HG03378 (cell line): ENCODE measurements around the gene PLXNA2.

Source experiments
- ATAC-seq: cut with Tn5 transposase; IDR thresholded peaks from one replicate; pipeline ENCODE4 v1.9.1; 2021; ENCODE audit warnings: mild to moderate bottlenecking, moderate library complexity; ENCODE audit not compliant: unreplicated experiment

Gene PLXNA2

DNA sequence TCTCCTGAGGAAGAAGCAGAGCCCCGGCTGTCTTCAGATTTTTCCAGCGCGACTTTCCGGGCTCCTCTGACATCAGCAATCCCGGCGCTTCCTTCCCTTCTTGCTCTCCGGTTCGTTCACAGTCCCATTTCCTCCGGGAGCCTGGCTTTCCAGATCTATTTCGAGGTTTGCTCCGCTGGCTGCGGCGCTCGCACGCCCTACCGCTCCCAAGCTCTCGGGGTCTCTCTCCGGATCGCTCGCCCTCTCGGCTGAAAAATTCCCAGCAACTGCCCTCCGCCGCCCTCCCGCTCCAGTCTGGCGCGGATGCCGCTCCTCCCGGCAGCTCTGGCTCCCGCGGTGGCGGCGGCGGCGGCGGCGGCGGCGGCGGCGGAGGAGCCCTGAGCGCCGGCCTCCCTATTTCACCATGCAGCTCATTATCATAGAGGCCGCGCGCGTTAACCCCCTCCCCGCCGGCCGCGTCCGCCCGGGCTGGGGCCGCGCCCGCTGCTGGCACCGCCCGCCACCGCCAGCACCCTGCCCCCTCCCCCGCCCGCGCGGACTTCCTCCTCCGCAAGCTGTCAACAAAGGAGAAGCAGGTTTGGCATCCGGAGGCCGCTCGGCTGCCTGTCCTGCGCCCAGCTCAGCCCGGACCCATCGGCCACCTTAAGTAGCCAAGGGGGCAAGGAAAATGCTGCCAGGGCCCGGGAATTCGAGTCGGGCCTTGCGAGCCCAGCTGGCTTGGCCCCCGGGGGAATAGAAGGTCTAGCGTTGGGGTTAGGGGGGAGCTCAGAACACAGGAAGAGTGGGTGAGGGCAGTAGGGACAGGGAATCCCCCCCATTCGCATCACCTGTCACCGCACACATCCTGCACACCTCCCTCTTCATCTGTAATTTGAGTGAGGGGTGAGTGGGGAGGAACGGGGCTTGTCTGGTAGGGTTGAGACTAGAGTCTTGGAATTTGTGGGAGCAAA, at the start of gene PLXNA2:
PLXNA2 (minus strand) TSS at position 418 of the 950 bp plus-strand sequence. CDS start 26,462 bp downstream, outside the sequence.
- ATAC-seq = no peak

DNA sequence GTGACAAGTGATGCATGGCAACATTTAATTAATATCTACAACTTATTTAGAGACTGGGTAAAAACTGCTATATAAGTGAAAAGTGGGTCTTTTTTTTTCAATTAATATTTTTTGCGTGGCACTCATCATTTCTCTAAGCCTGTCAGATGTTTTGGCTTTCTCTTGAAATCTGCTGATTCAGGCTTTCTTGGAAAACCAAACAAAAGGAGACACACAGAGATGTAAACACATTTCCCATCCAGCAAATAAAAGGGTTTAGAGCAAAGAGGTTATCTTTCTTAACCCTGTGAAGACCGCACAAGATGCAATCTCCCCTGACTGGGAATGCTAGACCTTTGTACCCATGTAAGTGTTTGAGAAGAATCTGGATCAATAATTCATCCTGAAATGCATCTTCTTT, 48.7 kb upstream of the PLXNA2 start:
- no peak for ATAC-seq

GRCh38 chr1:208291923-208292711, 47.9 kb upstream of the PLXNA2 start:
- ATAC-seq = no peak

DNA sequence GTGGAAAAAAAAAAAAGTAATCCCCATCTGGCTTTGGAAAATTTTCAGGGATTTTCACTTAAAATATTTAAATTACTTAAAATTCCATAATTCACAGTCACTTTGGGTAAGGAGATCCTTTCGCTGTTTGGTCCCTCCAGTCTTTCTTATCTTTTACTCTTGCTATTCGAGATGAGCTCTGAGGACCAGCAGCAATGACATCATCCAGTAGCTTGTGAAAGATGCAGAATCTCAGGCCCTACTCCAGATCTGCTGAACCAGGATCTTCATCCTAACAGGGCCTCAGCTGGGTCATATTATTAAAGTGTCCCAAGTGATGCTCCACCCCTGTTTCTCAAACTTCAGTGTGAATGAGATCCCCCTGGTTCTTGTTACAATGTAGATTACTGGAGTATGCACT, 46.9 kb upstream of the PLXNA2 start:
- ATAC-seq = no peak

- no peak for ATAC-seq
Measured at GRCh38 chr1:208289716-208290115, 45.5 kb upstream of the PLXNA2 start.

DNA sequence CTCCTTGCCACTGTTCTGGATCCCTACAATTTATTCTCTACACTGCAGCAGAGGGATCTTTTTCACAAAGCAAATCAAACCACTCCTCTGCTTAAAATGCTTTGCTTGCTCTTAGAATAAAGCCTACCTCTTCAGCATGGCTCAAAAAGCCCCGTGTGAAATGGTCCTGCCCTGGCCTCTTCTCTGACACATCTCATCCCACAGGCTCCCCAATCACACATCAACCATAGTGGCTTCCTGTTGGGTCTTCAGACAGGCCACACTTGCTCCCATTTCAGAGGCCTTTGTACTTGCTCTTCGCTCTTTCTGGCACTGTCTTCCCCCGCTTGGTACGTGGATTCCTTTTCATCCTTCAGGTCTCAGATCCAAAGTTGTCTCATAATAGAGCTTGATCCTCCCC, 44.3 kb upstream of the PLXNA2 start:
- no peak for ATAC-seq

GRCh38 chr1:208280681-208281450, 36.7 kb upstream of the PLXNA2 start:
- ATAC-seq = no peak

GRCh38 chr1:208279826-208280588, 35.8 kb upstream of the PLXNA2 start:
- ATAC-seq = no peak

GRCh38 chr1:208278638-208279037, 34.5 kb upstream of the PLXNA2 start:
- no peak for ATAC-seq

DNA sequence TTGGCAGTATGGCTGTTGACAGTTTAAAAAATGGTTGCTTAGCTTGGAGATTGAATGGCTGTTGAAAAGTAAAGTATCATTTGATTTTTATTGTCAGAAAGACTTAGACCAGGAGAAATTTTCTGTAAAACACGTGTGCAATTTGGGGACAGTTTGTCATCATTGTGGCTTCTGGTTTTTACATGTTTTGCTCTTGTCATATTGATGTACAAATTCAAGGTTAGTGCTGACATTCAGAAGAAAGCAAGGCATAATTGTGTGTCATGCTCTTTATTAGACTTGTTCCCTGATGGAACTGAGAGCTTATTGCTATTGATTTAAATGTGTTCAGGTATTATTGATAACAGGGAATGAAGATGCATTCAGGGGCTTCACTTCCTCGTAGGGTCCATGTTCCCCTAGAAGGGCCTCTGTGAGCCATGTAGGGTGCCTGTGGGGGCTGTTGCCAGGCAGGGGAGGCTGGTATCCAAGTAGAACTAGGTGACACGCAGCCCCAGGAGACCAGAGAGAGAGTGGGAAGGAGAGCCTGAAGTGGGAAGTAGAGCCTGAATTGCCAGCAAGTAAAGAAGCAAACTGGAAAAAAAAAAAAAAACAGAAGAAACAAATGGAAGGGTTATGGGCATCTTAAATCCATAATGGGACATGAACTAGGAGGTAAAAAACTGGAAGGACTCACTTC, 32.7 kb upstream of the PLXNA2 start:
- no peak for ATAC-seq

DNA sequence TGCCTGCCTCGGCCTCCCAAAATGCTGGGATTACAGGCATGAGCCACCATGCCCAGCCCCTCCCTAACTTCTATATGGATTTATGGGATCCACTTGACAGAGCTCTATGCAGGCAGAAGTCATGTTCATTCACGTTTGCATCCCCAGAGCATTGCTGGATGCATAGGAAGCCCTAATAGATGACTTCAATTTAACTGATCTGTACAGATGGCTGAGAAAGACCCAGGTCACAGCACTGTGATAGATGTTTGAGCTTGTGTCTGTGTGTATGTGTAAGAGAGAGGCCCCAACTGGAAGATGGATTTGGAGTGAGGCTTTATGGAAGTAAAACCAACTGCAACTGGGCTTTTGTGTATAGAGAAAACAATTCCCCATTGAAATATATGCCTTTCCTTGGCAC, 30.9 kb upstream of the PLXNA2 start:
- no peak for ATAC-seq

- ATAC-seq = no peak
Measured at GRCh38 chr1:208273386-208274017, 29.3 kb upstream of the PLXNA2 start.

GRCh38 chr1:208272713-208273112, 28.5 kb upstream of the PLXNA2 start:
- ATAC-seq = no peak

GRCh38 chr1:208272311-208272710, 28.1 kb upstream of the PLXNA2 start:
- ATAC-seq = no peak

GRCh38 chr1:208271236-208271635, 27.1 kb upstream of the PLXNA2 start:
- ATAC-seq = no peak

- ATAC-seq = no peak
Measured at GRCh38 chr1:208270651-208271141, 26.5 kb upstream of the PLXNA2 start.

- no peak for ATAC-seq
Measured at GRCh38 chr1:208269338-208269666, 25.1 kb upstream of the PLXNA2 start.

- ATAC-seq = no peak
Measured at GRCh38 chr1:208268541-208269337, 24.6 kb upstream of the PLXNA2 start.
